ENCODE results near the gene PNPLA1.
A peak's percentile ranks its signal among the peaks of the same experiment; 100 is the strongest.

Gene PNPLA1

GRCh38 chr6:36276581-36277536 is 7.0 kb downstream of the PNPLA1 start:
- ChIA-PET POLR2A (no interaction called here), CTCF (interaction anchor here (0.6 to 1.9 kb wide), 7 partner anchors 11 to 146 kb away, joined by 3 to 7 read pairs (median 4); no protein-coding TSS in a partner anchor)

DNA sequence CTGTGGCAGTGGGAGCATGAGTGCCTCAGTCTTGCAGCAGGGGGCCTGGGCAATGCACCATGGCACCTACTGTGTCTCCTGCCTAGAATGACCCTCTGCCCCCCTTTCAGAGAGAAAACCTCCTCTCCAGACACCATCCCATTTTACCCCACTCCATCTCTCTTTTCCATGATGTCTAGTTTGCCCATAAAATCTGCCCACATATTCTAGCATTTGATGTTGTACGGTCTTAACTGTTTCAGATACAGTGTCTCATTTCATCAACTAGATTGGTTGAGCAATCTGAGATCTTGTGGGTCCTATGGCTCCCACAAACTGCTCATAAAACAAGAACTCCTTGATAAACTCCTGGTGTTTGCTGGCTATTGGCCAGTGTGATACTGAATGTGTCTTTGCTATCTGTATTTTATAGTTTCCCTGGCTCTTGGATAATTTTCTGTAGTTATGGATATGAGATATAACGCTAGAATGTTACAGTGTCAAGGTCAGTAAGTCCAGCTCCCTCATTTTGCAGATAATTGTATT is 8.1 kb downstream of the PNPLA1 start:
- Histone ChIP-seq H3K4me3 (ENCODE audit: low read depth, low read length) (no peak overlapping the region), H3K4me1 (ENCODE audit: control insufficient read depth, insufficient read depth, low read length) (no peaks in the 10 kb centered on the region), H3K36me3 (ENCODE audit: control insufficient read depth in 2 of 2, insufficient read depth in 1 of 2, low read length in 2 of 2) (no peaks in the 10 kb centered on the region), H3K9me3 (ENCODE audit: control insufficient read depth, insufficient read depth, low read depth, low read length) (no peaks in the 10 kb centered on the region), H3K27ac (ENCODE audit: extremely low read depth, low read depth, low read length) (no peak overlapping the region)
- ChIA-PET CTCF (interaction anchor here (1.6 kb wide), 1 partner anchor 24 kb away, joined by 3 read pairs; no protein-coding TSS in a partner anchor), POLR2A (no interaction called here)
- no peak for TF ChIP-seq ZNF302 (tag by site-specific recombination; IDR thresholded peaks at IDR 0.05; ENCODE audit: low read depth)
- peak; percentile 87 for TF ChIP-seq ZFHX2 (tag by site-specific recombination; conservative IDR thresholded peaks at IDR 0.05)
- TF ChIP-seq ZIC2 (tag by site-specific recombination; IDR thresholded peaks at IDR 0.05) = peak; percentile 59
- TF ChIP-seq ZNF211 (tag by site-specific recombination; IDR thresholded peaks at IDR 0.05; ENCODE audit: low read depth) = no peak
- peak; percentile 83 for TF ChIP-seq EGR2 (tag by site-specific recombination; IDR thresholded peaks at IDR 0.05; ENCODE audit: low read depth)
- no peak for TF ChIP-seq ZFP3 (tag by site-specific recombination; IDR thresholded peaks at IDR 0.05; ENCODE audit: low read depth)
- TF ChIP-seq ZNF398 (tag by site-specific recombination; IDR thresholded peaks at IDR 0.05) = no peak

More at GRCh38 chr6:36276581-36277536, 7.0 kb downstream of the PNPLA1 start:
- H3K9me3 ChIP-seq (ENCODE audit: control insufficient read depth, insufficient read depth, low read depth, low read length) = no peaks in the 10 kb centered on the region
- peak; percentile 91 for TF ChIP-seq ZNF664 (tag by site-specific recombination; IDR thresholded peaks at IDR 0.05)
- no peak for TF ChIP-seq PRDM1 (tag by site-specific recombination; IDR thresholded peaks at IDR 0.05)
- TF ChIP-seq ZNF366 (tag by site-specific recombination; conservative IDR thresholded peaks at IDR 0.05) = 0 out of 2 replicates have a peak, but pooled peaks have one; percentile 18
- H3K4me1 ChIP-seq (ENCODE audit: control insufficient read depth, insufficient read depth, low read length) = no peaks in the 10 kb centered on the region
- H3K27ac ChIP-seq (ENCODE audit: extremely low read depth, low read depth, low read length) = no peak overlapping the region
- H3K4me3 ChIP-seq (ENCODE audit: low read depth, low read length) = no peak overlapping the region
- H3K36me3 ChIP-seq (ENCODE audit: control insufficient read depth in 2 of 2, insufficient read depth in 1 of 2, low read length in 2 of 2) = no peaks in the 10 kb centered on the region

GRCh38 chr6:36280467-36280866 is 10.6 kb downstream of the PNPLA1 start:
- Histone ChIP-seq H3K9me3 (ENCODE audit: control insufficient read depth, insufficient read depth, low read depth, low read length) (no peaks in the 10 kb centered on the region), H3K36me3 (ENCODE audit: control insufficient read depth in 2 of 2, insufficient read depth in 1 of 2, low read length in 2 of 2) (no peaks in the 10 kb centered on the region), H3K4me3 (ENCODE audit: low read depth, low read length) (no peak overlapping the region), H3K27ac (ENCODE audit: extremely low read depth, low read depth, low read length) (no peak overlapping the region), H3K4me1 (ENCODE audit: control insufficient read depth, insufficient read depth, low read length) (no peaks in the 10 kb centered on the region)
- CTCF ChIA-PET = interaction anchor here (0.9 to 2.0 kb wide), 3 partner anchors 8 to 60 kb away, joined by 3 to 16 read pairs (median 4); no protein-coding TSS in a partner anchor
- POLR2A ChIA-PET = interaction anchor here (0.7 kb wide), 1 partner anchor 8 kb away, joined by 4 read pairs; no protein-coding TSS in a partner anchor
- no peak for TF ChIP-seq ZNF670 (tag by site-specific recombination; IDR thresholded peaks at IDR 0.05; ENCODE audit: low read depth)
- no peak for TF ChIP-seq ZFP37 (tag by site-specific recombination; IDR thresholded peaks at IDR 0.05)
- no peak for TF ChIP-seq ZNF510 (tag by site-specific recombination; IDR thresholded peaks at IDR 0.05; ENCODE audit: insufficient replicate concordance)
- TF ChIP-seq, protein P1, sequence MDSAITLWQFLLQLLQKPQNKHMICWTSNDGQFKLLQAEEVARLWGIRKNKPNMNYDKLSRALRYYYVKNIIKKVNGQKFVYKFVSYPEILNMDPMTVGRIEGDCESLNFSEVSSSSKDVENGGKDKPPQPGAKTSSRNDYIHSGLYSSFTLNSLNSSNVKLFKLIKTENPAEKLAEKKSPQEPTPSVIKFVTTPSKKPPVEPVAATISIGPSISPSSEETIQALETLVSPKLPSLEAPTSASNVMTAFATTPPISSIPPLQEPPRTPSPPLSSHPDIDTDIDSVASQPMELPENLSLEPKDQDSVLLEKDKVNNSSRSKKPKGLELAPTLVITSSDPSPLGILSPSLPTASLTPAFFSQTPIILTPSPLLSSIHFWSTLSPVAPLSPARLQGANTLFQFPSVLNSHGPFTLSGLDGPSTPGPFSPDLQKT (IDR thresholded peaks at IDR 0.05; ENCODE audit: borderline replicate concordance, low read depth, low read length) = no peak
- TF ChIP-seq, protein P2, sequence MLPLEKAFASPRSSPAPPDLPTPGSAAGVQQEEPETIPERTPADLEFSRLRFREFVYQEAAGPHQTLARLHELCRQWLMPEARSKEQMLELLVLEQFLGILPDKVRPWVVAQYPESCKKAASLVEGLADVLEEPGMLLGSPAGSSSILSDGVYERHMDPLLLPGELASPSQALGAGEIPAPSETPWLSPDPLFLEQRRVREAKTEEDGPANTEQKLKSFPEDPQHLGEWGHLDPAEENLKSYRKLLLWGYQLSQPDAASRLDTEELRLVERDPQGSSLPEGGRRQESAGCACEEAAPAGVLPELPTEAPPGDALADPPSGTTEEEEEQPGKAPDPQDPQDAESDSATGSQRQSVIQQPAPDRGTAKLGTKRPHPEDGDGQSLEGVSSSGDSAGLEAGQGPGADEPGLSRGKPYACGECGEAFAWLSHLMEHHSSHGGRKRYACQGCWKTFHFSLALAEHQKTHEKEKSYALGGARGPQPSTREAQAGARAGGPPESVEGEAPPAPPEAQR (tag by site-specific recombination; IDR thresholded peaks at IDR 0.05) = no peak
- TF ChIP-seq, protein P3, sequence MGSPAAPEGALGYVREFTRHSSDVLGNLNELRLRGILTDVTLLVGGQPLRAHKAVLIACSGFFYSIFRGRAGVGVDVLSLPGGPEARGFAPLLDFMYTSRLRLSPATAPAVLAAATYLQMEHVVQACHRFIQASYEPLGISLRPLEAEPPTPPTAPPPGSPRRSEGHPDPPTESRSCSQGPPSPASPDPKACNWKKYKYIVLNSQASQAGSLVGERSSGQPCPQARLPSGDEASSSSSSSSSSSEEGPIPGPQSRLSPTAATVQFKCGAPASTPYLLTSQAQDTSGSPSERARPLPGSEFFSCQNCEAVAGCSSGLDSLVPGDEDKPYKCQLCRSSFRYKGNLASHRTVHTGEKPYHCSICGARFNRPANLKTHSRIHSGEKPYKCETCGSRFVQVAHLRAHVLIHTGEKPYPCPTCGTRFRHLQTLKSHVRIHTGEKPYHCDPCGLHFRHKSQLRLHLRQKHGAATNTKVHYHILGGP (tag by site-specific recombination; IDR thresholded peaks at IDR 0.05) = no peak
- TF ChIP-seq ZSCAN4 (tag by site-specific recombination; IDR thresholded peaks at IDR 0.05) = no peak
- TF ChIP-seq ZBTB49 (tag by site-specific recombination; IDR thresholded peaks at IDR 0.05; ENCODE audit: low read depth) = no peak

All from HEK293 (cell line).